OCI-LY7 (cell line): Measurements from ENCODE around the gene ADISSP. TPM values are rescaled to one million over a fixed set of nuclear protein-coding genes. Genes with fewer than 3 reads are reported as not detected.

Experiments
- BruUV-seq: library from RNA; stranded (reverse); fragments of 400-500 nt; replicated peaks from 2 replicates; lab custom pipeline; 2021; lab: Mats Ljungman, UMichigan
- CTCF ChIA-PET: fragments of 300-600 bp; sonication (Branson Sonifier 250); formaldehyde crosslinking; loops from one replicate; lab custom pipeline; 2022; ENCODE audit warnings: antibody characterized with exemption; ENCODE audit not compliant: unreplicated experiment; lab: Charles Lee
- POLR2A ChIA-PET: fragments of 300-600 bp; sonication (Branson Sonifier 250); formaldehyde crosslinking; loops from one replicate; lab custom pipeline; 2022; ENCODE audit warnings: antibody characterized with exemption; lab: Charles Lee
- DNase-seq: peaks from one replicate; pipeline ENCODE4 v3.0.0-alpha.2; 2015; ENCODE audit warnings: low spot score
- H2AFZ ChIP-seq: fragments of 200-600 bp; sonication (generic), shearing (Covaris generic); 2 replicates; pipeline ENCODE4 v1.6.1; 2014; ENCODE audit warnings: mild to moderate bottlenecking, antibody characterized with exemption, low read length, moderate library complexity
- H3K27ac ChIP-seq: fragments of 200-600 bp; sonication (generic); 2 replicates; pipeline ENCODE4 v1.5.1; 2014; ENCODE audit warnings: mixed run types, low read depth, mild to moderate bottlenecking, moderate library complexity, low read length, inconsistent platforms; ENCODE audit not compliant: poor library complexity, severe bottlenecking
- H3K36me3 ChIP-seq: fragments of 200-600 bp; sonication (generic); 2 replicates; pipeline ENCODE4 v1.6.1; 2014; ENCODE audit warnings: mild to moderate bottlenecking, antibody characterized with exemption, low read length, moderate library complexity, mixed read lengths; ENCODE audit not compliant: insufficient read depth
- H3K4me1 ChIP-seq: fragments of 200-600 bp; sonication (generic); 2 replicates; pipeline ENCODE4 v1.5.1; 2014; ENCODE audit warnings: mild to moderate bottlenecking, low read length; ENCODE audit not compliant: insufficient read depth, poor library complexity, severe bottlenecking
- H3K4me2 ChIP-seq: fragments of 200-600 bp; sonication (generic); 2 replicates; pipeline ENCODE4 v1.6.1; 2014; ENCODE audit warnings: mild to moderate bottlenecking, low read length
- H3K4me3 ChIP-seq: fragments of 200-600 bp; sonication (generic); 2 replicates; pipeline ENCODE4 v1.5.1; 2014; ENCODE audit warnings: mild to moderate bottlenecking, low read depth, low read length; ENCODE audit not compliant: poor library complexity, severe bottlenecking
- H3K79me2 ChIP-seq: fragments of 200-600 bp; sonication (generic); 2 replicates; pipeline ENCODE4 v1.6.1; 2016; ENCODE audit warnings: low read depth, mild to moderate bottlenecking, low read length, moderate library complexity, mixed read lengths; ENCODE audit not compliant: insufficient read depth
- H3K9me2 ChIP-seq: fragments of 200-600 bp; sonication (generic); 2 replicates; pipeline ENCODE4 v1.6.1; 2016; ENCODE audit warnings: mild to moderate bottlenecking, low read length, mixed read lengths; ENCODE audit not compliant: insufficient read depth
- H3K9me3 ChIP-seq: fragments of 200-600 bp; sonication (generic); 2 replicates; pipeline ENCODE4 v1.6.1; 2014; ENCODE audit warnings: mild to moderate bottlenecking, mixed run types, low read length, mixed read lengths
- H4K20me1 ChIP-seq: fragments of 200-600 bp; sonication (generic); 2 replicates; pipeline ENCODE4 v1.6.1; 2014; ENCODE audit warnings: mild to moderate bottlenecking, antibody characterized with exemption, low read length, moderate library complexity, mixed read lengths; ENCODE audit not compliant: insufficient read depth
- CTCF ChIP-seq: fragments of 200-600 bp; sonication (generic); conservative IDR thresholded peaks from 2 replicates; pipeline ENCODE4 v1.5.1; 2014; ENCODE audit warnings: mild to moderate bottlenecking, antibody characterized with exemption, low read length, moderate library complexity, mixed read lengths
- EZH2phosphoT487 ChIP-seq: fragments of 200-600 bp; sonication (generic); IDR thresholded peaks from 2 replicates; pipeline ENCODE4 v1.6.1; 2018; ENCODE audit warnings: low read depth, borderline replicate concordance, mild to moderate bottlenecking, mixed run types, antibody characterized with exemption, low read length, moderate library complexity, mixed read lengths
- intact Hi-C: fragments of 100-400 bp; cut with micrococcal nuclease; formaldehyde crosslinking; loops from one replicate; pipeline ENCODE4 v1.10.0; 2022; ENCODE audit not compliant: unreplicated experiment
- total RNA-seq, 2 experiments: library from RNA; depleted of rRNA in 1 of 2; stranded (reverse); fragments of >200 nt in 1 of 2; shearing (Covaris generic) in 1 of 2; gene quantifications; 2 replicates each; pipeline ENCODE4 v1.2.3, GENCODE V29; 2014 to 2022

Gene ADISSP
- total RNA-seq, 2 experiments from 2014 or later = 64.4 to 66.7 TPM

- H4K20me1 ChIP-seq = no peaks in the 10 kb centered on the region
- H3K4me1 ChIP-seq = peaks cover 27% of the 10 kb centered on the region
- DNase-seq = no peak
- no peak overlapping the region for H3K27ac ChIP-seq
- H3K4me3 ChIP-seq = peak overlapping the region; percentile 84
- 0 out of 2 replicates have a peak, but pooled peaks cover 5% of the 10 kb centered on the region for H3K36me3 ChIP-seq
- CTCF ChIA-PET = interaction anchor here (0.7 to 2.5 kb wide), 3 partner anchors 50 to 63 kb away, joined by 3 to 16 read pairs (median 3); no protein-coding TSS in a partner anchor
- no peaks in the 10 kb centered on the region for H3K9me2 ChIP-seq
- intact Hi-C loops = loop anchor here (5.0 kb wide), 1 partner anchor 204 kb away; no protein-coding TSS in a partner anchor
- peak overlapping the region; percentile 97 for H3K4me2 ChIP-seq
- TF ChIP-seq CTCF (no peak), EZH2phosphoT487 (no peak)
- no TSS peak for BruUV-seq
- H3K9me3 ChIP-seq = no peaks in the 10 kb centered on the region
- peaks cover 9% of the 10 kb centered on the region; the same call in 1 of the 2 replicates for H3K79me2 ChIP-seq
- no peak overlapping the region; the same call in 1 of the 2 replicates for H2AFZ ChIP-seq
- POLR2A ChIA-PET = interaction anchor here (0.5 to 1.4 kb wide), 9 partner anchors 9 to 305 kb away, joined by 3 to 6 read pairs (median 4); partner anchors contain the start of gene AP5S1
Observed at GRCh38 chr20:3766422-3767109, 987 bp downstream of the ADISSP start.

- H3K27ac ChIP-seq = no peak overlapping the region
- no peaks in the 10 kb centered on the region for H3K9me2 ChIP-seq
- H3K4me2 ChIP-seq = peak overlapping the region; percentile 97; the same call in 1 of the 2 replicates
- TF ChIP-seq CTCF = no peak
- peaks cover 38% of the 10 kb centered on the region for H3K4me1 ChIP-seq
- ChIA-PET CTCF (interaction anchor here (1.0 kb wide), 1 partner anchor 20 kb away, joined by 3 read pairs; no protein-coding TSS in a partner anchor), POLR2A (interaction anchor here (0.6 to 1.0 kb wide), 3 partner anchors 17 to 47 kb away, joined by 3 to 4 read pairs (median 4); no protein-coding TSS in a partner anchor)
- no peaks in the 10 kb centered on the region for H4K20me1 ChIP-seq
- H3K4me3 ChIP-seq = peak overlapping the region; percentile 12
- peaks cover 13% of the 10 kb centered on the region; the same call in 1 of the 2 replicates for H3K36me3 ChIP-seq
- peaks cover 9% of the 10 kb centered on the region; the same call in 1 of the 2 replicates for H3K79me2 ChIP-seq
- no peak overlapping the region for H2AFZ ChIP-seq
- no TSS peak for BruUV-seq
- intact Hi-C loops = loop anchor here (5.0 kb wide), 1 partner anchor 203 kb away; no protein-coding TSS in a partner anchor
- no peaks in the 10 kb centered on the region for H3K9me3 ChIP-seq
- no peak for DNase-seq
Observed at GRCh38 chr20:3765171-3765882, 2.2 kb downstream of the ADISSP start.
